Osteocyte (in vitro differentiated cells): Measurements from ENCODE around the gene CCSER2. TPM values are rescaled to one million over a fixed set of nuclear protein-coding genes. Genes with fewer than 3 reads are reported as not detected.
"Not testable (repeated sequence)": the region's sequence is repeated elsewhere in the genome, so short reads cannot be mapped to it uniquely, and the experiment has no call there.

ENCODE experiments used
- DNase-seq: peaks from one replicate; pipeline ENCODE4 v3.0.0; 2021; ENCODE audit warnings: mixed read lengths; ENCODE audit not compliant: unreplicated experiment; ENCODE audit errors: extremely low spot score
- H3K27ac Mint-ChIP-seq: one replicate; pipeline ENCODE4 v1.8.0; 2021; ENCODE audit warnings: mild to moderate bottlenecking, mixed read lengths; ENCODE audit not compliant: unreplicated experiment
- H3K27me3 Mint-ChIP-seq: one replicate; pipeline ENCODE4 v1.8.0; 2021; ENCODE audit warnings: mixed read lengths; ENCODE audit not compliant: unreplicated experiment
- H3K36me3 Mint-ChIP-seq: one replicate; pipeline ENCODE4 v1.8.0; 2021; ENCODE audit warnings: mixed read lengths; ENCODE audit not compliant: unreplicated experiment
- H3K4me1 Mint-ChIP-seq: one replicate; pipeline ENCODE4 v1.8.0; 2021; ENCODE audit warnings: mixed read lengths; ENCODE audit not compliant: unreplicated experiment
- H3K4me3 Mint-ChIP-seq: one replicate; pipeline ENCODE4 v1.8.0; 2021; ENCODE audit warnings: mild to moderate bottlenecking, moderate library complexity, mixed read lengths; ENCODE audit not compliant: unreplicated experiment
- H3K9me3 Mint-ChIP-seq: one replicate; pipeline ENCODE4 v1.8.0; 2021; ENCODE audit warnings: mixed read lengths; ENCODE audit not compliant: unreplicated experiment
- total RNA-seq: library from RNA; stranded (reverse); gene quantifications from 2 replicates; pipeline ENCODE4 v1.2.1, GENCODE V29; 2021
- TF ChIP-seq, protein P1 (sequence below): fragments of 200-600 bp; sonication (generic); IDR thresholded peaks from 2 replicates; pipeline ENCODE4 v1.5.0; 2021; ENCODE audit warnings: antibody characterized with exemption, mild to moderate bottlenecking, moderate library complexity

Gene CCSER2
- total RNA-seq, 1 donor from 2014 or later: 70.3 TPM

DNA sequence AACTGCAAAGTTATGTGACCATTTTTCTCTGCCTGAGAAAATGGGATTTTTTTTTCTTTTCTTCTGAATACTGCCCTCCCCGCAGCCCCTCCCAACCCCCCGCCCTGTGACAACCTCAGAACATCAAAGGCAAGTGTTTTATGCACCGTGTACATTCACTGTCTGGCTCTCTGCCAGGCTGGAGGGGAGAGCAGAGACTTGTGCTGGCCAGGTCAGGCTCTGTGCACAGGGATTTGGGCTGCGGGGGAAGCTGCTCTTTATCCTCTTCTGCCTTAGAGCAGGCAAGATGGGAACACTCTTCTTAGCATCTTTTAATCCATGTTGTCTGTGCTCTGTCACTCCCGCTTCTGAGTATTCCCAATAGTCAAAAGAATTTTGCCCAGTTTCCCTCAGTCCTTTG is 195.1 kb downstream of the CCSER2 start:
- Mint-ChIP-seq H3K27me3 (no peaks in the 10 kb centered on the region), H3K4me1 (peaks cover 3% of the 10 kb centered on the region), H3K9me3 (peaks cover 14% of the 10 kb centered on the region), H3K27ac (no peak overlapping the region), H3K36me3 (peaks cover 3% of the 10 kb centered on the region), H3K4me3 (no peak overlapping the region)
- DNase-seq: no peak
- TF ChIP-seq, protein P1, sequence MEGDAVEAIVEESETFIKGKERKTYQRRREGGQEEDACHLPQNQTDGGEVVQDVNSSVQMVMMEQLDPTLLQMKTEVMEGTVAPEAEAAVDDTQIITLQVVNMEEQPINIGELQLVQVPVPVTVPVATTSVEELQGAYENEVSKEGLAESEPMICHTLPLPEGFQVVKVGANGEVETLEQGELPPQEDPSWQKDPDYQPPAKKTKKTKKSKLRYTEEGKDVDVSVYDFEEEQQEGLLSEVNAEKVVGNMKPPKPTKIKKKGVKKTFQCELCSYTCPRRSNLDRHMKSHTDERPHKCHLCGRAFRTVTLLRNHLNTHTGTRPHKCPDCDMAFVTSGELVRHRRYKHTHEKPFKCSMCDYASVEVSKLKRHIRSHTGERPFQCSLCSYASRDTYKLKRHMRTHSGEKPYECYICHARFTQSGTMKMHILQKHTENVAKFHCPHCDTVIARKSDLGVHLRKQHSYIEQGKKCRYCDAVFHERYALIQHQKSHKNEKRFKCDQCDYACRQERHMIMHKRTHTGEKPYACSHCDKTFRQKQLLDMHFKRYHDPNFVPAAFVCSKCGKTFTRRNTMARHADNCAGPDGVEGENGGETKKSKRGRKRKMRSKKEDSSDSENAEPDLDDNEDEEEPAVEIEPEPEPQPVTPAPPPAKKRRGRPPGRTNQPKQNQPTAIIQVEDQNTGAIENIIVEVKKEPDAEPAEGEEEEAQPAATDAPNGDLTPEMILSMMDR: no peak

DNA sequence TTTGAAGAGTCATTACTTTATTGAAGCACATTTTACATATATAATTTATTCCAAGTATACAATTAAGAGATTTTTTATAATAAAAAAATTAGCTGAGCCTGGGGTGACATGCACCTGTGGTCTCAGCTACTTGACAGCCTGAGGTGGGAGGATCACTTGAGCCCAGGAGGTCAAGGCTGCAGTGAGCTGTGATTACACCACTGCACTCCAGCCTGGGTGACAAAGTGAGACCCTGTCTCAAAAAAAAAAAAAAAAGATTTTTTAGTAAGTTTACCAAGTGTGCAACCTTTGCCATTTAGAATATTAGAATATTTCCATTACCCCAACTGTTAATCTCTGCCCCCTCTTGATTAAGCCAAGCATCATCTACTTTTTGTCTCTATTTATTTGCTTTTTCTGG is 196.0 kb downstream of the CCSER2 start:
- Mint-ChIP-seq H3K36me3 (peaks cover 3% of the 10 kb centered on the region), H3K27ac (no peak overlapping the region)
- TF ChIP-seq, protein P1: no peak

DNA sequence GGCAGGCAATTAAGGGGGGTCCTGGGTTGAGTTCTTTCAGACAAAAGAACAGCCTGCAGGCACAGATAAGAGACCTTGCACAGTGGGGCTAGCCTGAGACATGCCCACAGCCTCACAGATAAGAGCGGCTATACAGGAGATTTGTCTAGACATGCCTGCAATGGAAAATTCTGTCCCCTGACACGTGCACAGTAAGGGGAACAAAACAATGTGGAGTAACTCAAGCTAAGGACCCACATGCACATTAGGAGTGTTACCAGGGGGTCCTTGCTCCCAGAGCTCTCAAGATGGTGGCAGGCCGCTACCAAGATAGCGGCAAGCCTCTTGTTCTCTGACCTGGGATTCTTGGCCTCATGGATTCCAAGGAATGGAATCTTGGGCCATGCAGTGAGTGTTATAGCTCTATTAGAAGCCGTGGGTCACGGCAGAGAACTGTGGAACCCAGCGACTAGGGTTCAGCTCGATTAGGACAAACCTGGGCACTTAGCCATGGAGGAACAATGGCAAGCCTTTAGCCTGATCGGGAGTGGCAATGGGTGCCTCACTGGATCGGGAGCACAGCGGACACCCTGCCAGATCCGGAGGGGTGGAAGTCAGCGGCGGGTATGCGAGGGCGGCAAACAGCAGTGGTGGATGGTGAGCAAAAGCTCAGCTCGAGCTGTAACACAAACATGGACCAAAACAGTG is 196.9 kb downstream of the CCSER2 start:
- H3K4me3 Mint-ChIP-seq: no peak overlapping the region
- H3K27me3 Mint-ChIP-seq: no peaks in the 10 kb centered on the region
- peaks cover 14% of the 10 kb centered on the region for H3K9me3 Mint-ChIP-seq
- no peak overlapping the region for H3K27ac Mint-ChIP-seq
- peaks cover 3% of the 10 kb centered on the region for H3K36me3 Mint-ChIP-seq
- peaks cover 3% of the 10 kb centered on the region for H3K4me1 Mint-ChIP-seq
- no peak for DNase-seq
- TF ChIP-seq, protein P1: no peak

More for the DNA sequence above, 196.0 kb downstream of the CCSER2 start:
- no peak for DNase-seq
- H3K9me3 Mint-ChIP-seq: peaks cover 14% of the 10 kb centered on the region
- H3K27me3 Mint-ChIP-seq: no peaks in the 10 kb centered on the region
- H3K4me3 Mint-ChIP-seq: no peak overlapping the region
- H3K4me1 Mint-ChIP-seq: peaks cover 3% of the 10 kb centered on the region

DNA sequence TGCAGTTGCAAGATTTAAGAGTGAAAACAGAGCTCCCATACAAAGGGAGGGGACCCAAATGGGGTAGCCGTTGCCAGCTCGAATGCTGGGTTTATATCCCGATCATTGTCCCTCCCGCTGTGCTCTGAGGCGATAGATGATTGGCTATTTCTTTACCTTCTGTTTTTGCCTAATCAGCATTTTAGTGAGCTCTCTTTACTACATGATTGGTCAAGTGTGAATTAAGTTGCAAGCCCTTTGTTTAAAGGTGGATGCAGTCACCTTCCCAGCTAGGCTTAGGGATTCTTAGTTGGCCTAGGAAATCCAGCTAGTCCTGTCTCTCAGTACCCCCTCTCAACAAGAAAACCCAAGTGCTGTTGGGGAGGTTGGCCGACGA is 197.4 kb downstream of the CCSER2 start:
- H3K27ac Mint-ChIP-seq, H3K36me3 Mint-ChIP-seq, H3K4me1 Mint-ChIP-seq, DNase-seq, H3K27me3 Mint-ChIP-seq, H3K4me3 Mint-ChIP-seq: not testable (repeated sequence)
- H3K9me3 Mint-ChIP-seq: peaks cover 14% of the 10 kb centered on the region

DNA sequence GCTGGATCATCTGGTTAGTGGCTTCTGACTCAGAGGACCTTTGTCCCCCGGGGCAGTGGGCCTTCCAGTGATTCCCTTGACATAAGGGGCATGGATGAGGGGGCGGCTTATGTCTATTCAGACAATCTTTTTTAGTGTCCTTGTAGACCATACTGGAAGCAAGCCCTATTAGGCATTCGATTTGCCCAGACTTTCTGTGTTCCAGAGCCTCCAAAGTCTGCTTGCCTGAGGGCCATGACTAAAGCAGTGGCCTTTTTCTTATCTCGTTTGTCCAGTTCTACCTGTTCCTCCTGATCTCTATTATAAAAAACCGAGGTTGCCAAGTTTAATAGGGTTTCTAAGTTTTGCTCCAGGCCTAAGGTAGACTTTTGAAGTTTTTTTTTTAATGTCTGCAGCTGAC is 199.0 kb downstream of the CCSER2 start:
- not testable (repeated sequence) for H3K36me3 Mint-ChIP-seq, DNase-seq, H3K27ac Mint-ChIP-seq, H3K4me1 Mint-ChIP-seq, H3K27me3 Mint-ChIP-seq, H3K4me3 Mint-ChIP-seq
- peaks cover 14% of the 10 kb centered on the region for H3K9me3 Mint-ChIP-seq

DNA sequence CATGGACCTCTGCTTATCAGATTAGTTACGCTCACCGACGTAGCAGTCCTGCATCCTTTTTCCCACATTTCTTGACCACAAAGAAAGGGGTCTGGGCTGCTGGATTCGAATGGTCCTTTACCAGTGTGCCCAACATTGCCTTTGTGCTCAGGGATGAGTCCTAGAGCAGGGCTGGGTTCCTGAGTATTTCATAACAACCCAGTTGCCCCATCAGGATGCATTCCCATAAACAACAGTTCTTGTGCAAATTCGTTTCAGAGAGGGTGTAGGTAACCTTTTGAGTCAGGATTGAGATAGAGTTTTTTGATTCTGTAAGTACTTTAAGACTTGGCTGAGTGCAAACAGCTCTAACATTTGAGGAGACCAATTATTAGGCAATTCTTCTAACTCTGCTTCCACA is 200.1 kb downstream of the CCSER2 start:
- H3K4me3 Mint-ChIP-seq, H3K4me1 Mint-ChIP-seq, DNase-seq, H3K27me3 Mint-ChIP-seq, H3K36me3 Mint-ChIP-seq, H3K27ac Mint-ChIP-seq: not testable (repeated sequence)
- peaks cover 14% of the 10 kb centered on the region for H3K9me3 Mint-ChIP-seq
